HL-60 (cell line): ENCODE results near the gene PPP6R2.

ENCODE experiments used
- DNase-seq, 2 experiments: peaks; one replicate each; pipeline ENCODE4 v3.0.0-alpha.2; 2010 to 2020; ENCODE audit warnings: low read depth in 1 of 2, low spot score in 1 of 2
- H3K27ac ChIP-seq: fragments of 250-450 bp; sonication (Bioruptor Pico); replicated peaks from 2 replicates; pipeline ENCODE4 v1.5.1; 2020; ENCODE audit warnings: mild to moderate bottlenecking, moderate library complexity
- H3K27me3 ChIP-seq: fragments of 250-450 bp; sonication (Bioruptor Pico); 2 replicates; pipeline ENCODE4 v1.5.1; 2021; ENCODE audit warnings: mild to moderate bottlenecking, moderate library complexity; ENCODE audit not compliant: insufficient read depth, poor library complexity, severe bottlenecking
- H3K4me3 ChIP-seq: replicated peaks from 2 replicates; pipeline ENCODE4 v1.5.1; 2011; ENCODE audit warnings: mild to moderate bottlenecking, control low read depth, low read length; ENCODE audit not compliant: insufficient read depth
- GABPA ChIP-seq: IDR thresholded peaks from 2 replicates; pipeline ENCODE4 v1.6.1; 2012; ENCODE audit warnings: low read depth
- POLR2AphosphoS5 ChIP-seq: IDR thresholded peaks from 2 replicates; pipeline ENCODE4 v1.6.1; 2012; ENCODE audit warnings: low read depth
- REST ChIP-seq: IDR thresholded peaks from 2 replicates; pipeline ENCODE4 v1.6.1; 2012; ENCODE audit warnings: low read depth; ENCODE audit not compliant: insufficient replicate concordance
- SPI1 ChIP-seq: IDR thresholded peaks from 2 replicates; pipeline ENCODE4 v1.6.1; 2012; ENCODE audit warnings: low read depth, mild to moderate bottlenecking, borderline replicate concordance
- long read RNA-seq: library from polyadenylated mRNA; unstranded; transcript quantifications from one replicate; pipeline ENCODE4 v2.0.0, GENCODE V29; 2020
- TF ChIP-seq, protein P1 (sequence below): IDR thresholded peaks from one replicate; pipeline ENCODE4 v1.5.1; 2011; ENCODE audit warnings: low read length, control low read depth, inconsistent platforms; ENCODE audit not compliant: insufficient read depth

The PPP6R2 gene
- long read RNA-seq, full-length matches to known transcripts, result 132 of 238 reads
- long read RNA-seq, partial matches to known transcripts, result 28 of 238 reads
- long read RNA-seq, other reads (novel, unspliced or antisense), result 78 of 238 reads

DNA sequence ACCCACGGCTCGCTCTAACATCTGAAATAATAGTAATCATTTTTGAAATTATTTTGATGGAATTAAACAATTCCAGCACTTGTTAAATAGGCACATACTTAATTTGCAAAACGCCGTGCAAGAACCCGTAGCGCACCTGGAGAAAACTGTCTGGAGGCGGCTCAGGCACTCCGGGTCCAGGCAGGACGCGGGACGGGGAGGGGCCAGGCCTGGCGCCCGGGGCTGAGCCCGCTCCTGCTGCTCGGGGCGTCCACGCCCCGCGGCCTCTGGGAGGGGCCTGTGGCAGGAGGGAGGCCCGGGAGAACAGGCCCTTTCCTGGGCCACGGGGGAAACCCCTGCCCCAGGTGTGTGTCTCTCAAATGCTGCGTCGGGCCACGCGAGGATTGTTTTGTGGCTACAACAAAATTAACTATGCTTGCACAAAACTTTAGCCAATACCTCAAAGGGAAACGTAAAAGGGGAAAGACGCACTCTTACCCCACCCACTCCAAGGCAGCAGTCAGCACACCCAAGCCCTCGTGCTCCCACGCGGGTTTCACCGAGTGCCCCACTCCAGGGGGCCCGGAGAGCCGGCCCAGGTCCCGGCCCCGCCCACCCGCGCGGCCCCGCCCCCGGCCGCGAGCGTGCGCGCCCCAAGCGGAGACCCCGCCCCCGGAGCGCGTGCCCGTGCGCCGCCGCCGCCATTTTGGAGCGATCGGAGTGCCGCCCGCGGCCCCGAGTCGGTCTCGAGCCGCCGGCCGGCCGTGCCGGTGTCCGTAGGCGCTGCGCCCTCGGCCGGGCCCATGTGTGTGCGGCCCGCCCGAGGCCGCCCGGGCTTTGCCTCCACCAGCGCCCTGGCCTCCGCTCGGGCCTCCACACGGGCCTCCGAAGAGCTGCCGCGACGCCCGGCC is at the start of gene PPP6R2:
PPP6R2 (plus strand) TSS at position 677 of the 890 bp plus-strand sequence. CDS start 50,582 bp downstream, outside the sequence.
- Histone ChIP-seq H3K27ac (peak within 1 kb of the TSS; percentile 58), H3K4me3 (peak within 1 kb of the TSS; percentile 78), H3K27me3 (no peaks in the 10 kb centered on the region)
- no peak for TF ChIP-seq GABPA
- 0 out of 2 replicates have a peak, but pooled peaks have one; percentile 20 for TF ChIP-seq POLR2AphosphoS5
- no peak for TF ChIP-seq SPI1
- DNase-seq, result peak; percentile 49 to 64

DNA sequence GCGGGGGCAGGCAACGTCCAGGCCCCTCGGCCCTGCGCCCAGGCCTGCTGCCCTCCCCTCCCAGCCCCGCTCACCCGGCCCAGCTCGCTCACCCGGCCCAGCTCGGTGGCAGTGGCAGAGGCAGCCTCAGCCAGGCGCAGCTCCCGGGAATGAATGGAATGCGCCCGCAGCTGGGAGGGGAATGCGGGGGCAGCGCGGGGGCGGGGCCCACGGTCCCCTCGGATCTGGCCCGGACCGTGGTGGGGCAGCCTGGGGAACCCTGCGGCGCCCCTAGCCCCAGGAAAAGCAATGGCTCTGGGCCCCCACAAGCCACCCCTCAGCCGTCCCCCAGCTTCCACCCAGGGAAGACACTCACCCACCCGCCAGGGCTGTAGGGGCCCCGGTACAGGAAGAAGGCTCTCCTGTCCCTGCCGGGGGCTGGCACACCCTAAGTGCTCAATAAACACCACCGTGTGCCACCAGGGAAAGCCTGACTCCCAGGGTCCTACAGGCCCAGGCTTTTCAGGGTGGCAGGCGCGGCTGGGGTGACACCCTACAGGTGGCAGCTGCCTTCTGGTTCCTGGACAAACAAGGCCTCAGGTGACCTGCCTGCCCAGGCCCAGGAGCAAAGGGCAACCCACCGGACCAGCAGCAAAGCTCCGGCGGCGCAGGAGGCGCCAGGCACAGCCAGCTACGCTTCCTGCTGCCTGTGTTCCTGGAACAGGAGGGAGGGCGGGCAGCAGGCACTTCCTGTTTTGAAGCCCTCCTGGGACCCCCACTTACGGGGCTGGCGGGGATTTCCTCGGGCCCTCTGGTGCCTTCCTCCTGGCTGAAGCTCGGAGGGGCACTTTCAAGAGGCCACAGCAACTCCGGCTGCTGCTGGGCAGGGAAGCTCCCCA is 49.4 kb upstream of the PPP6R2 start:
- DNase-seq, result no peak
- TF ChIP-seq REST, result no peak
- peak; percentile 39; the same call in 1 of the 2 replicates for TF ChIP-seq SPI1
- TF ChIP-seq POLR2AphosphoS5, result no peak
- H3K4me3 ChIP-seq, result no peak overlapping the region
- H3K27ac ChIP-seq, result no peak overlapping the region
- no peaks in the 10 kb centered on the region for H3K27me3 ChIP-seq

- Histone ChIP-seq H3K27me3 (no peaks in the 10 kb centered on the region), H3K27ac (no peak overlapping the region), H3K4me3 (no peak overlapping the region)
- no peak for DNase-seq
- TF ChIP-seq POLR2AphosphoS5, result no peak
- TF ChIP-seq, protein P1, sequence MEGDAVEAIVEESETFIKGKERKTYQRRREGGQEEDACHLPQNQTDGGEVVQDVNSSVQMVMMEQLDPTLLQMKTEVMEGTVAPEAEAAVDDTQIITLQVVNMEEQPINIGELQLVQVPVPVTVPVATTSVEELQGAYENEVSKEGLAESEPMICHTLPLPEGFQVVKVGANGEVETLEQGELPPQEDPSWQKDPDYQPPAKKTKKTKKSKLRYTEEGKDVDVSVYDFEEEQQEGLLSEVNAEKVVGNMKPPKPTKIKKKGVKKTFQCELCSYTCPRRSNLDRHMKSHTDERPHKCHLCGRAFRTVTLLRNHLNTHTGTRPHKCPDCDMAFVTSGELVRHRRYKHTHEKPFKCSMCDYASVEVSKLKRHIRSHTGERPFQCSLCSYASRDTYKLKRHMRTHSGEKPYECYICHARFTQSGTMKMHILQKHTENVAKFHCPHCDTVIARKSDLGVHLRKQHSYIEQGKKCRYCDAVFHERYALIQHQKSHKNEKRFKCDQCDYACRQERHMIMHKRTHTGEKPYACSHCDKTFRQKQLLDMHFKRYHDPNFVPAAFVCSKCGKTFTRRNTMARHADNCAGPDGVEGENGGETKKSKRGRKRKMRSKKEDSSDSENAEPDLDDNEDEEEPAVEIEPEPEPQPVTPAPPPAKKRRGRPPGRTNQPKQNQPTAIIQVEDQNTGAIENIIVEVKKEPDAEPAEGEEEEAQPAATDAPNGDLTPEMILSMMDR, result no peak
Measured at GRCh38 chr22:50294319-50294656, 48.8 kb upstream of the PPP6R2 start.

DNA sequence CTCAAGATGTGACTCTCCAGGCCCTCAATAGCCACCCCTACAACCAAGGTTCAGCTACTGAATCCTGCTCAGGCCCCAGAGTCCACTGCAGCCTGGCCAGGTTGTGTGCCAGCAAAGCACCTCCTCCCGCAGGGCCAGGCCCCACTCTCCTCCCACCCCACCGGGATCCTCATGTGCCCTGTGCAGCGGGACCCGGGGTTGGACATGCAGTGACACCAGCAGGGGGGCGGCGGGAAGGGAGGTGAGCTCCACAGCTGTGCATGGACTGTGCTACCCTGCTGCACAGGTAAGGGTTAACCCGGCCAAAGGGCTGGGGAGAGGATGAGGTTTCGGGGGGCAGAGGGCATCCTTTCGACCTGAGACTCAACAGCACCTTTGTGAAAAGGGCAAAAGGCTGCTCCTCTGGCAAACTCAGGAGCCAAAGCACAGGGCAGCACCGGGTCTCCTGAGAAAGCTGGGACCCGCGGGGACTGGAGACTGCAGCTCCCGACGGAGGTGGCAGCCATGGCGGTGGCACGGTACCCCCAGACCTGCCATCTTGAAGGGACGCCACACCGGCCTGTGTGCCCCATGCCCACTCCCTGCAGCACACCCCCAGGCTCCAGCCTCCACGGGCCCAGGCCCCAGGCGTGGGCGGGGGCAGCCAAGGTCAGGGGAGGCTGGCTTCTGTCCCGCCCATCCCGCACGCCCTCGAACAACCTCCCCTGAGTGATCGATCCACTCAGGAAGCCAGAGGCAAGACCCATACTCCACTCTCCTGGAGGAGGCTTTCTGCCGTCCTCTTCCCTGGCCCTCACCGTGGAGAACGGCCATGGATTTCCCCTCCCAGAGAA is 46.3 kb upstream of the PPP6R2 start:
- Histone ChIP-seq H3K27ac (no peak overlapping the region), H3K4me3 (no peak overlapping the region), H3K27me3 (no peaks in the 10 kb centered on the region)
- TF ChIP-seq, protein P1, result no peak
- TF ChIP-seq POLR2AphosphoS5, result no peak
- no peak for TF ChIP-seq SPI1
- TF ChIP-seq REST, result no peak
- TF ChIP-seq GABPA, result no peak
- DNase-seq, result no peak
